Heart left ventricle (tissue), 13 donors: ENCODE measurements around the gene CABLES2.

Experiments
- CTCF ChIP-seq, 12 donors: fragments of 200-600 bp; sonication (generic) in 4 of 12; IDR thresholded peaks; one replicate each; pipeline versions ENCODE4 v1.5.0 to v1.8.0; 2018 to 2022; ENCODE audit warnings: antibody characterized with exemption in 12 of 12, mild to moderate bottlenecking in 5 of 12
- POLR2A ChIP-seq, 2 donors: fragments of 450-650 bp; IDR thresholded peaks; one replicate each; pipeline ENCODE4 v1.6.1; 2017; ENCODE audit warnings: antibody characterized with exemption in 2 of 2, mild to moderate bottlenecking in 2 of 2, moderate library complexity in 2 of 2
- donor health status: ischemic (EF 13 %, LVEDD 7.1; RV severe dilation, severe dysfunction).
- donor health status: DM: no; HTN: yes; CAD: no.
- donor health status: DM: no; HTN: no; CAD: no.
- donor health status: ischemic (EF 25% LVEDD 6.9; RV normal size, moderate dysfunction).
- donor health status: ischemic (EF 25% LVEDD 5.7; RV mildly dilated, moderate dysfunction).
- donor health status: ischemic (EF 35%, LVEDD 5.7; RV mildly dilated, moderate dysfunction).
- donor health status: nonischemic (EF 11% LVEDD 7.7; RV severe dilation, severe dysfunction).
- donor health status: DM: yes; HTN: yes; CAD: no.
- donor health status: PGD.
- donor health status: ischemic (EF 29% LVEDD 5.4; RV normal size, mild dysfunction).
- donor health status: nonischemic (EF 23%, LVEDD 6.1; RV moderate dilation, normal function).

GRCh38 chr20:62448788-62449187 is 41.7 kb upstream of the CABLES2 start:
- TF ChIP-seq CTCF (IDR thresholded peaks at IDR 0.05) (no peak), POLR2A (IDR thresholded peaks at IDR 0.05) (no peak)
